Chondrocyte (in vitro differentiated cells): ENCODE measurements around the gene MCRIP2. TPM values are rescaled to one million over a fixed set of nuclear protein-coding genes. Genes with fewer than 3 reads are reported as not detected.
A peak's percentile ranks its signal among the peaks of the same experiment; 100 is the strongest.

ENCODE experiments used
- DNase-seq: peaks from one replicate; pipeline ENCODE4 v3.0.0; 2021; ENCODE audit warnings: mixed read lengths, low spot score
- H3K27ac Mint-ChIP-seq: one replicate; pipeline ENCODE4 v1.8.0; 2021; ENCODE audit warnings: mild to moderate bottlenecking, moderate library complexity, mixed read lengths; ENCODE audit not compliant: unreplicated experiment
- H3K27me3 Mint-ChIP-seq: 2 replicates; pipeline ENCODE4 v1.8.0; 2021; ENCODE audit warnings: low read depth, mixed read lengths
- H3K36me3 Mint-ChIP-seq: 2 replicates; pipeline ENCODE4 v1.8.0; 2021; ENCODE audit warnings: low read depth, mixed read lengths
- H3K4me1 Mint-ChIP-seq: 2 replicates; pipeline ENCODE4 v1.8.0; 2021; ENCODE audit warnings: low read depth, mild to moderate bottlenecking, mixed read lengths
- H3K4me3 Mint-ChIP-seq: one replicate; pipeline ENCODE4 v1.8.0; 2021; ENCODE audit warnings: mild to moderate bottlenecking, moderate library complexity, mixed read lengths; ENCODE audit not compliant: unreplicated experiment
- H3K9me3 Mint-ChIP-seq: 2 replicates; pipeline ENCODE4 v1.8.0; 2021; ENCODE audit warnings: low read depth, mixed read lengths
- total RNA-seq: library from RNA; stranded (reverse); gene quantifications from 3 replicates; pipeline ENCODE4 v1.2.1, GENCODE V29; 2021
- TF ChIP-seq, protein P1 (sequence below): fragments of 200-600 bp; sonication (generic); IDR thresholded peaks from 2 replicates; pipeline ENCODE4 v1.5.0; 2021; ENCODE audit warnings: antibody characterized with exemption, mild to moderate bottlenecking, moderate library complexity

The MCRIP2 gene
- total RNA-seq, 1 donor from 2014 or later = 15.3 TPM

DNA sequence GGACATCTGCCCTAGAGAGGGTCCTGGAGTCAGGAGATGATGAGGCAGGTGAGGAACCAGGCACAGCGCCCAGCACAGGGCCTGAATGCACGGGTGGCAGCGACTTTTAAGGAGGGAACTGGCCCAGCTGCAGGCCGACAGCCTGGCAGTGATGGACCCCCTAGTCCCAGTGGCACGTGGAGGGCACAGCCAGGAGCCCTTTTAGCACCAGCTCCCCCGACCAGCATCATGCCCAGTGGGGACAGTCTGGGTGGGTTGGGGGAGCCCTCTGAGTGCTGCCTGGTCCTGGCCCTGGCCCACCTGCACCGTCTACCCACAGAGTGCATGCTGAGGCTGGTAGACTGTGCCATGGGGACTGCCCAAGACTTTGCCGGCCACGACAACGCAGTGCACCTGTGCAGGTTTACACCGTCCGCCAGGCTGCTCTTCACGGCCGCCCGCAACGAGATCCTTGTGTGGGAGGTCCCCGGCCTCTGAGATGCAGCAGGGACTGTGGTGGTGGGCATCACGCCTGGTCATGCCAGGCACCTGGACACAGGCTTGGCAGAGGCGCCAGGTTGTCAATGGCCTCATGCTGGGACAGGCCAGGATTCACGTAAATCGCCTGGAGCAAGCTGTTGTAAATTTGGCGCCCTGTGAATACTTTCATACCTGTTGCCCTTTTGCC lies 25.6 kb downstream of the MCRIP2 start:
- Mint-ChIP-seq H3K9me3 (no peaks in the 10 kb centered on the region), H3K36me3 (no peaks in the 10 kb centered on the region), H3K27ac (peak overlapping the region; percentile 81), H3K27me3 (no peaks in the 10 kb centered on the region), H3K4me1 (peaks cover 8% of the 10 kb centered on the region), H3K4me3 (no peak overlapping the region)
- TF ChIP-seq, protein P1, sequence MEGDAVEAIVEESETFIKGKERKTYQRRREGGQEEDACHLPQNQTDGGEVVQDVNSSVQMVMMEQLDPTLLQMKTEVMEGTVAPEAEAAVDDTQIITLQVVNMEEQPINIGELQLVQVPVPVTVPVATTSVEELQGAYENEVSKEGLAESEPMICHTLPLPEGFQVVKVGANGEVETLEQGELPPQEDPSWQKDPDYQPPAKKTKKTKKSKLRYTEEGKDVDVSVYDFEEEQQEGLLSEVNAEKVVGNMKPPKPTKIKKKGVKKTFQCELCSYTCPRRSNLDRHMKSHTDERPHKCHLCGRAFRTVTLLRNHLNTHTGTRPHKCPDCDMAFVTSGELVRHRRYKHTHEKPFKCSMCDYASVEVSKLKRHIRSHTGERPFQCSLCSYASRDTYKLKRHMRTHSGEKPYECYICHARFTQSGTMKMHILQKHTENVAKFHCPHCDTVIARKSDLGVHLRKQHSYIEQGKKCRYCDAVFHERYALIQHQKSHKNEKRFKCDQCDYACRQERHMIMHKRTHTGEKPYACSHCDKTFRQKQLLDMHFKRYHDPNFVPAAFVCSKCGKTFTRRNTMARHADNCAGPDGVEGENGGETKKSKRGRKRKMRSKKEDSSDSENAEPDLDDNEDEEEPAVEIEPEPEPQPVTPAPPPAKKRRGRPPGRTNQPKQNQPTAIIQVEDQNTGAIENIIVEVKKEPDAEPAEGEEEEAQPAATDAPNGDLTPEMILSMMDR = no peak
- DNase-seq = no peak

DNA sequence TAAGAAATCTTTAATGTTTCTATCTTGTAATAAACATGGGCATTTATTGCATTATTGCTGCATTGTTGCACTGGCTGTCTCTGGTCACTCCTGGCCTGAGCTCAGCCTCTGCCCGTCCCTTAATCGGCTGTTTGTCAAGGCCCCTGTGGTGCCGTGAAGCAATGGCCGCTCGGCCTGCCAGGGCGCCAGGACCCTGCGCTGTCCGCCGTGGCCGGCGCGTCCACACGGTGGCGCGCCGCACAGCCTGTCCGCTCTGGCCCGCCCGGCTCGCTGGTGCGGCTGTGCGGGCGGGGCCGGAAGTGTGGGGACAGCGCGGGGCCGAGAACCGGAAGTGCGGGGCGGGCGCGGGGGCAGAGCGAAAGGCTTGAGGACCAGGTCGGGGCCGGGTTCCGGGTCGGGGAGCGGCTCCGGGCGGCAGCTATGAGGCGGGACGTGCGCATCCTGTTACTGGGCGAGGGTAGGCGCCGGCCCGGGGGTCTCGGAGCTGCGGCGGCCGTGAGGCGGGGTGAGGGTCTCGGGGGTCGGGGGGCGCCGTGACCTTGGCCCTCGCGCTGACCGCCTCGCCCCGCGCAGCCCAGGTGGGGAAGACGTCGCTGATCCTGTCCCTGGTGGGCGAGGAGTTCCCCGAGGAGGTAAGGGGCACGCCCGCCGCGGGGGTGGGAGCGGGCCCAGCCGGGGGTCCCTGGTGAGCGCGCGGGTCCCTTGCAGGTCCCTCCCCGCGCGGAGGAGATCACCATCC lies 26.3 kb downstream of the MCRIP2 start, which contains the start of gene RHOT2:
RHOT2 (plus strand) TSS at position 353 of the 739 bp plus-strand sequence; CDS start at position 421, 68 bp downstream.
- peaks cover 1% of the 10 kb centered on the region for H3K36me3 Mint-ChIP-seq
- H3K4me3 Mint-ChIP-seq = peak within 1 kb of the TSS; percentile 76
- no peaks in the 10 kb centered on the region for H3K9me3 Mint-ChIP-seq
- TF ChIP-seq, protein P1 = peak; percentile 87
- H3K27ac Mint-ChIP-seq = peak within 1 kb of the TSS; percentile 81
- H3K27me3 Mint-ChIP-seq = no peaks in the 10 kb centered on the region
- peaks cover 8% of the 10 kb centered on the region for H3K4me1 Mint-ChIP-seq
- no peak for DNase-seq

DNA sequence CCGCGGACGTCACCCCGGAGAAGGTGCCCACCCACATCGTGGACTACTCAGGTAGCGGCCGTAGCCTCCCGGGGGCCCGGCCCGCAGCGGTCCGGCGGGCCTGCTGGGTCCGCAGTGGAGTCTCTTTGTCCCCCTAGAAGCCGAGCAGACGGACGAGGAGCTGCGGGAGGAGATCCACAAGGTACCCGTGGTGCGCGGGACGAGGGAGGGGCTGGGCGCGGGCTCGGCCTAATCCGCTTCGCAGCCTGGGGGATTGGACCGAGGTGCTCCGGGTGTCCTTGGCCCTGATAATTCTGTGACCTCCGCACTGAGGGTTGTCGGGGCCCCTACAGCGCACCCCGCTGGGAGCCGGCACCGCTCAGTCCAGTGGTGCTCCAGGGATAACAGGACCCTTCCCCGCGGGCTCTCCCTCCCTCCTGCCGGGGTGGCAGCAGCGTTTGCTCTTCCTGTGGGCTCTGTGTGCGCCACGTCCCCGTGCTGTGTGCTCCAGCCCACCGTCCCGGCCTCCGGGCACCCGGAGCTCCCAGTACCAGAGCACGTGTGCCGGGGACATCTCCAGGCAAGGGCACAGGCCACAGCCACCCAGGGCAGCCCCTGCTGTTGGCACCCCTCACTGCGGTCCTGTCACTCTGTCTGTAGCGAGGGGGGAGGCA lies 27.0 kb downstream of the MCRIP2 start:
- no peaks in the 10 kb centered on the region for H3K27me3 Mint-ChIP-seq
- DNase-seq = no peak
- H3K27ac Mint-ChIP-seq = no peak overlapping the region
- peak overlapping the region; percentile 70 for H3K4me3 Mint-ChIP-seq
- H3K9me3 Mint-ChIP-seq = no peaks in the 10 kb centered on the region
- H3K36me3 Mint-ChIP-seq = peaks cover 2% of the 10 kb centered on the region
- peaks cover 8% of the 10 kb centered on the region for H3K4me1 Mint-ChIP-seq
- TF ChIP-seq, protein P1 = no peak

DNA sequence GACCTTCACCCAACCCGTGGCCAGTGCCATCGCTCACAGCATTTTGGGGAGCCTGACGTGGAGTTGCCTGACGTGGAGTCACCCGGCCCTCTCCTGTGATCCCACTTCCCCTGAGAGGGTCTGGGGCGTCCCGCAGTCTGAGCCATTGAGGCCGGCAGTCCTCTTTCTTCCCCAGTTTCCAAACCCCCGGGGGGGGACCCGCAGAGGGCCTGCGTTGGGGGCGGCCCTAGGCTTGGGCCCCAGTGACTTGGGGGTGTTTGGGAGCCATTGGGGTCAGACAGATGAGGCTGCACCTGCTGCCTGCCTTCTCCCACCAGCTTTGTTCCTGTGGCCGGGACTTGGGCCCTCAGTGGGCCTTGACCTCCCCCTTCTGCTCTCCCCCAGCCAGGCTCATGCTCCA lies 28.0 kb downstream of the MCRIP2 start:
- no peak for DNase-seq
- H3K27ac Mint-ChIP-seq = no peak overlapping the region
- no peak overlapping the region for H3K4me3 Mint-ChIP-seq
- H3K4me1 Mint-ChIP-seq = peaks cover 9% of the 10 kb centered on the region
- H3K36me3 Mint-ChIP-seq = peaks cover 2% of the 10 kb centered on the region
- no peaks in the 10 kb centered on the region for H3K9me3 Mint-ChIP-seq
- TF ChIP-seq, protein P1 = no peak
- H3K27me3 Mint-ChIP-seq = no peaks in the 10 kb centered on the region
